Lung (tissue), 12 donors: ENCODE measurements around the gene ALG3. TPM values are rescaled to one million over a fixed set of nuclear protein-coding genes. Genes with fewer than 3 reads are reported as not detected.

ENCODE experiments used
- ATAC-seq: fragments of 200-7000 bp; cut with Tn5 transposase; one replicate; pipeline ENCODE4 v1.9.1; 2020; ENCODE audit warnings: moderate number of reproducible peaks; ENCODE audit not compliant: insufficient read depth, low FRiP score
- DNase-seq, 3 donors: peaks; one replicate each; pipeline ENCODE4 v3.0.0-alpha.2; 2013 to 2017
- H3K27ac ChIP-seq, 2 donors: one replicate each; pipeline ENCODE4 v1.5.1; 2013; ENCODE audit warnings: mild to moderate bottlenecking in 2 of 2, moderate library complexity in 2 of 2, control low read depth in 1 of 2, inconsistent platforms in 1 of 2, low read depth in 1 of 2, low read length in 1 of 2
- H3K27me3 ChIP-seq, 3 donors: one replicate each; pipeline ENCODE4 v1.5.1; 2013; ENCODE audit warnings: low read length in 2 of 3; ENCODE audit not compliant: control insufficient read depth in 3 of 3, insufficient read depth in 3 of 3
- H3K36me3 ChIP-seq, 4 donors: one replicate each; pipeline ENCODE4 v1.5.1; 2013; ENCODE audit warnings: low read length in 4 of 4, mild to moderate bottlenecking in 1 of 4, moderate library complexity in 1 of 4; ENCODE audit not compliant: control insufficient read depth in 4 of 4, insufficient read depth in 4 of 4
- H3K4me1 ChIP-seq, 5 donors: one replicate each; pipeline ENCODE4 v1.5.1; 2013; ENCODE audit warnings: low read length in 5 of 5, mild to moderate bottlenecking in 2 of 5, moderate library complexity in 1 of 5; ENCODE audit not compliant: control insufficient read depth in 5 of 5, insufficient read depth in 5 of 5
- H3K4me3 ChIP-seq: one replicate; pipeline ENCODE4 v1.5.1; 2013; ENCODE audit warnings: mild to moderate bottlenecking, control low read depth, moderate library complexity
- H3K9ac ChIP-seq, 2 donors: one replicate each; pipeline ENCODE4 v1.5.1; 2013; ENCODE audit warnings: low read length in 2 of 2, control low read depth in 1 of 2; ENCODE audit not compliant: insufficient read depth in 1 of 2
- H3K9me3 ChIP-seq, 4 donors: one replicate each; pipeline ENCODE4 v1.5.1; 2013; ENCODE audit warnings: low read length in 3 of 4, mild to moderate bottlenecking in 1 of 4, moderate library complexity in 1 of 4; ENCODE audit not compliant: control insufficient read depth in 4 of 4, insufficient read depth in 3 of 4
- CTCF ChIP-seq: IDR thresholded peaks from 2 replicates; pipeline ENCODE4 v1.5.1; 2012; ENCODE audit warnings: mild to moderate bottlenecking; ENCODE audit errors: control extremely low read depth, extremely low read depth
- WGBS, 2 donors: extraction: QIAGEN DNeasy Blood & Tissue Kit; methylation state at CpG; one replicate each; pipeline ENCODE4 v1.1.7; 2013; 5-methylcytosine and 5-hydroxymethylcytosine counted together
- polyA plus RNA-seq, 2 donors: library from polyadenylated mRNA; stranded (reverse); fragments of 200-250 nt; gene quantifications; one replicate each; pipeline ENCODE4 v1.2.1, GENCODE V29; 2013
- total RNA-seq, 2 donors: library from RNA; depleted of rRNA in 1 of 2; stranded (reverse); fragments of >200 nt in 1 of 2; gene quantifications; one replicate each; pipeline ENCODE4 v1.2.1, GENCODE V29; 2014 to 2021
- donor health status: control.
- donor health status: control.
- donor health status: Bipolar disorder and iron deficiency.
- donor health status: healthy.
- donor health status: DM: yes; HTN: yes; CAD: no.

The ALG3 gene
- total and polyA plus RNA-seq, 4 donors: 24.7 to 68.0 (median 43.5) TPM

GRCh38 chr3:184236636-184237035 lies 12.1 kb downstream of the ALG3 start:
- ATAC-seq (no peak), DNase-seq (no peak)
- no peak overlapping the region for H3K9ac ChIP-seq
- H3K36me3 ChIP-seq: no peaks in the 10 kb centered on the region
- peaks cover 0 to 4% (median 0%) of the 10 kb centered on the region in 5 donors for H3K4me1 ChIP-seq
- H3K27me3 ChIP-seq: peaks cover 0 to 13% (median 12%) of the 10 kb centered on the region in 3 donors
- peaks cover 0 to 2% (median 0%) of the 10 kb centered on the region in 4 donors for H3K9me3 ChIP-seq
- no peak overlapping the region for H3K27ac ChIP-seq
- H3K4me3 ChIP-seq: no peak overlapping the region
- WGBS, 2 donors: 77 to 80% methylated on average over 2 to 3 of the region's 3 CpGs
- TF ChIP-seq CTCF: no peak

DNA sequence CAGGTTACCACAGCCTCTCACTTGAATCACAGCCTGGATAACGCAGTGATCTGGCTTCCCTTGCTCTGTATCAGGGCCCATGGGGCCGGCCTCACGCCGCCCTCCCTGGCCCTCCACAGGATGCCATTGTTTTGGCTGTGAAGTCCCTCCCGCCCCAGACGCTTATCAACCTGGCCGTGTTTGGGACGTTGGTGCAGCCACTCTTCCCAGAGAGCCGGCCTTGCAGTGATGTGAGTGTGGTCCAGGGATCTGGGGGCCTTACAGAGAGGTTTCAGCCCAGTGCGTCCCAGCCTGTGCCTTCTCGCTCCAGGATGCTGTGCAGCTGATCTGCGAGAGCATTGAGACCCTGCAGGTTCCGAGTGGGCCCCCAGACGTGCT lies 12.7 kb downstream of the ALG3 start:
- H3K27me3 ChIP-seq: peaks cover 0 to 19% (median 18%) of the 10 kb centered on the region in 3 donors
- whole genome bisulfite sequencing, 2 donors: 62 to 75% methylated on average over 14 of the region's 14 CpGs

DNA sequence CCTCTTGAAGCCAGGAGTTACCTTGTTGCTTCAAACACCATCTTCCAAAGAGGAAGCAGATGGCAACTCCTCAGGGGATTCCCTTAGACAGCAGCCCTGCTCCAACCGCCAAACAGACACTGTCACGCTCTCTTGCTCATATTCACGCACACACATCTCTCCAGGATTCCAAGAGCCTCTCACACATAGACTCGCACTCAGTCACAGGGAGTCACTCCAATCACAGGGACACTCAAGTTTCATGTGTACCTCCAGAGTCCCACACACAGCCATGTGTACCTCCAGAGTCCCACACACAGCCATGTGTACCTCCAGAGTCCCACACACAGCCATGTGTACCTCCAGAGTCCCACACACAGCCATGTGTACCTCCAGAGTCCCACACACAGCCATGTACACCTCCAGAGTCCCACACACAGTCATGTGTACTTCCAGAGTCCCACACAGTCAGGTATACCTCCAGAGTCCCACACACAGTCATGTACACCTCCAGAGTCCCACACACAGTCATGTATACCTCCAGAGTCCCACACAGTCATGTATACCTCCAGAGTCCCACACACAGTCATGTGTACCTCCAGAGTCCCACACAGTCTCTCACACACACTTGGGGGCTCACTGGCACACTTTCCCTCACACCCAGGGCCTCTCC lies 13.3 kb downstream of the ALG3 start:
- Histone ChIP-seq H3K4me3 (no peak overlapping the region), H3K36me3 (no peaks in the 10 kb centered on the region), H3K27me3 (peaks cover 0 to 22% (median 21%) of the 10 kb centered on the region in 3 donors), H3K9ac (no peak overlapping the region), H3K27ac (no peak overlapping the region), H3K9me3 (peaks cover 0 to 2% (median 0%) of the 10 kb centered on the region in 4 donors), H3K4me1 (peaks cover 0 to 5% (median 3%) of the 10 kb centered on the region in 5 donors)
- ATAC-seq (no peak), DNase-seq (no peak)
- no peak for TF ChIP-seq CTCF
- 81 to 87% methylated on average over 4 of the region's 4 CpGs for WGBS, 2 donors

More for the DNA sequence above, 12.7 kb downstream of the ALG3 start:
- no peak for DNase-seq
- Histone ChIP-seq H3K9ac (no peak overlapping the region), H3K36me3 (no peaks in the 10 kb centered on the region), H3K9me3 (peaks cover 0 to 2% (median 0%) of the 10 kb centered on the region in 4 donors), H3K4me1 (no peaks in the 10 kb centered on the region), H3K27ac (no peak overlapping the region), H3K4me3 (no peak overlapping the region)
- no peak for TF ChIP-seq CTCF
- no peak for ATAC-seq
